IMR-90 (cell line): ENCODE results near the gene LARGE2. TPM values are rescaled to one million over a fixed set of nuclear protein-coding genes. Genes with fewer than 3 reads are reported as not detected.

Source experiments
- ATAC-seq: fragments of 200-7000 bp; cut with Tn5 transposase; 2 replicates; pipeline ENCODE4 v1.9.1; 2020; ENCODE audit warnings: low read depth, mild to moderate bottlenecking, moderate library complexity
- BruUV-seq: library from RNA; stranded (reverse); fragments of 400-500 nt; replicated peaks from 2 replicates; lab custom pipeline; 2021; lab: Mats Ljungman, UMichigan
- CTCF ChIA-PET: fragments of 300-600 bp; formaldehyde crosslinking; extraction: SDS; loops from one replicate; lab custom pipeline; 2021; ENCODE audit warnings: antibody characterized with exemption; lab: Yijun Ruan, JAX
- POLR2A ChIA-PET: fragments of 300-600 bp; sonication (Branson Sonifier 250); formaldehyde crosslinking; loops from one replicate; lab custom pipeline; 2022; ENCODE audit warnings: antibody characterized with exemption; ENCODE audit not compliant: unreplicated experiment; lab: Charles Lee
- DNase-seq: peaks from one replicate; pipeline ENCODE4 v3.0.0; 2013
- H2AFZ ChIP-seq: replicated peaks from 2 replicates; pipeline ENCODE3; 2013; ENCODE audit warnings: low read length, mild to moderate bottlenecking; ENCODE audit not compliant: poor library complexity
- H2AK5ac ChIP-seq: 2 replicates; pipeline ENCODE4 v1.6.1; 2013; ENCODE audit warnings: low read depth, low read length, inconsistent platforms
- H2AK9ac ChIP-seq: replicated peaks from 2 replicates; pipeline ENCODE3; 2013; ENCODE audit warnings: mild to moderate bottlenecking, low read depth, low read length, moderate library complexity; ENCODE audit not compliant: poor library complexity
- H2BK120ac ChIP-seq: 2 replicates; pipeline ENCODE4 v1.6.1; 2013; ENCODE audit warnings: low read depth, low read length, inconsistent platforms
- H2BK15ac ChIP-seq: 3 replicates; pipeline ENCODE4 v1.6.1; 2013; ENCODE audit warnings: low read depth, low read length, inconsistent platforms
- H2BK20ac ChIP-seq: 2 replicates; pipeline ENCODE4 v1.6.1; 2013; ENCODE audit warnings: low read depth, mild to moderate bottlenecking, inconsistent platforms, low read length, moderate library complexity
- H2BK5ac ChIP-seq: 2 replicates; pipeline ENCODE4 v1.6.1; 2013; ENCODE audit warnings: mild to moderate bottlenecking, low read depth, low read length, inconsistent platforms; ENCODE audit not compliant: poor library complexity, severe bottlenecking
- H3K14ac ChIP-seq: replicated peaks from 2 replicates; pipeline ENCODE4 v1.6.1; 2013; ENCODE audit warnings: low read depth, low read length, inconsistent platforms
- H3K18ac ChIP-seq: 2 replicates; pipeline ENCODE4 v1.6.1; 2013; ENCODE audit warnings: low read depth, low read length, control low read depth
- H3K23ac ChIP-seq: 2 replicates; pipeline ENCODE4 v1.6.1; 2013; ENCODE audit warnings: low read depth, low read length, inconsistent platforms
- H3K27ac ChIP-seq: 2 replicates; pipeline ENCODE4 v1.5.1; 2013; ENCODE audit warnings: mild to moderate bottlenecking, control low read depth, low read length; ENCODE audit not compliant: insufficient read depth
- H3K27me3 ChIP-seq: 2 replicates; pipeline ENCODE4 v1.6.1; 2013; ENCODE audit warnings: low read length; ENCODE audit not compliant: control insufficient read depth, insufficient read depth
- H3K36me3 ChIP-seq: 2 replicates; pipeline ENCODE4 v1.6.1; 2013; ENCODE audit warnings: low read length, mixed read lengths; ENCODE audit not compliant: control insufficient read depth, insufficient read depth
- H3K4ac ChIP-seq: 2 replicates; pipeline ENCODE4 v1.6.1; 2013; ENCODE audit warnings: low read depth, low read length, inconsistent platforms
- H3K4me1 ChIP-seq: 2 replicates; pipeline ENCODE4 v1.6.1; 2013; ENCODE audit warnings: low read length, mixed read lengths; ENCODE audit not compliant: control insufficient read depth, insufficient read depth
- H3K4me2 ChIP-seq: 2 replicates; pipeline ENCODE4 v1.6.1; 2013; ENCODE audit warnings: low read depth, mild to moderate bottlenecking, control low read depth, low read length, moderate library complexity
- H3K4me3 ChIP-seq: 2 replicates; pipeline ENCODE4 v1.5.1; 2013; ENCODE audit warnings: low read depth, mild to moderate bottlenecking, control low read depth, low read length, moderate library complexity; ENCODE audit not compliant: insufficient read depth
- H3K56ac ChIP-seq: 2 replicates; pipeline ENCODE4 v1.6.1; 2013; ENCODE audit warnings: low read length, inconsistent platforms; ENCODE audit not compliant: insufficient read depth; ENCODE audit errors: extremely low read depth
- H3K79me1 ChIP-seq, 2 experiments: 2 replicates each; pipeline ENCODE4 v1.6.1; 2013; ENCODE audit warnings: low read length in 2 of 2, inconsistent platforms in 1 of 2, low read depth in 1 of 2
- H3K9ac ChIP-seq: 2 replicates; pipeline ENCODE4 v1.6.1; 2013; ENCODE audit warnings: low read depth, low read length, control low read depth
- H3K9me1 ChIP-seq: 2 replicates; pipeline ENCODE4 v1.6.1; 2013; ENCODE audit warnings: low read length, inconsistent platforms; ENCODE audit not compliant: insufficient read depth
- H3K9me3 ChIP-seq: 2 replicates; pipeline ENCODE4 v1.6.1; 2013; ENCODE audit warnings: low read length; ENCODE audit not compliant: control insufficient read depth, insufficient read depth
- H4K20me1 ChIP-seq: 2 replicates; pipeline ENCODE4 v1.6.1; 2013; ENCODE audit warnings: low read length, inconsistent platforms; ENCODE audit not compliant: insufficient read depth
- H4K5ac ChIP-seq: 2 replicates; pipeline ENCODE4 v1.6.1; 2013; ENCODE audit warnings: mild to moderate bottlenecking, low read depth, low read length, control low read depth
- H4K8ac ChIP-seq, 2 experiments: 2 replicates each; pipeline ENCODE4 v1.6.1; 2013; ENCODE audit warnings: low read depth in 2 of 2, low read length in 2 of 2, control low read depth in 1 of 2, inconsistent platforms in 1 of 2
- H4K91ac ChIP-seq: 2 replicates; pipeline ENCODE4 v1.6.1; 2013; ENCODE audit warnings: low read depth, low read length, inconsistent platforms; ENCODE audit not compliant: insufficient read depth
- BHLHE40 ChIP-seq: fragments of 150-350 bp; IDR thresholded peaks from 2 replicates; pipeline ENCODE4 v1.6.1; 2016; ENCODE audit warnings: mild to moderate bottlenecking, low read depth, low read length
- CEBPB ChIP-seq: IDR thresholded peaks from 2 replicates; pipeline ENCODE4 v1.6.1; 2012; ENCODE audit warnings: low read depth, low read length, improper control_type of control experiment
- CHD1 ChIP-seq: IDR thresholded peaks from 2 replicates; pipeline ENCODE4 v1.6.1; 2012; ENCODE audit warnings: low read depth, low read length, improper control_type of control experiment
- ELK1 ChIP-seq: fragments of 150-350 bp; IDR thresholded peaks from 2 replicates; pipeline ENCODE4 v1.6.1; 2016; ENCODE audit warnings: low read depth, mild to moderate bottlenecking, low read length, moderate library complexity, borderline replicate concordance
- FOS ChIP-seq: fragments of 150-350 bp; IDR thresholded peaks from 2 replicates; pipeline ENCODE4 v1.6.1; 2016; ENCODE audit warnings: low read depth, low read length
- MAFK ChIP-seq: IDR thresholded peaks from 2 replicates; pipeline ENCODE4 v1.6.1; 2012; ENCODE audit warnings: low read depth, low read length, improper control_type of control experiment
- MAZ ChIP-seq: IDR thresholded peaks from 2 replicates; pipeline ENCODE4 v1.6.1; 2012; ENCODE audit warnings: low read depth, mild to moderate bottlenecking, low read length, improper control_type of control experiment, moderate library complexity, borderline replicate concordance
- MXI1 ChIP-seq: IDR thresholded peaks from 2 replicates; pipeline ENCODE4 v1.6.1; 2012; ENCODE audit warnings: low read depth, mild to moderate bottlenecking, low read length, moderate library complexity, borderline replicate concordance
- NFE2L2 ChIP-seq: fragments of 150-350 bp; IDR thresholded peaks from 2 replicates; pipeline ENCODE4 v1.6.1; 2016; ENCODE audit warnings: low read depth, mild to moderate bottlenecking, low read length
- POLR2A ChIP-seq: IDR thresholded peaks from 2 replicates; pipeline ENCODE4 v1.6.1; 2012; ENCODE audit warnings: mild to moderate bottlenecking, low read depth, low read length
- RAD21 ChIP-seq: IDR thresholded peaks from 2 replicates; pipeline ENCODE4 v1.6.1; 2012; ENCODE audit warnings: low read length, improper control_type of control experiment
- RCOR1 ChIP-seq: IDR thresholded peaks from 2 replicates; pipeline ENCODE4 v1.6.1; 2012; ENCODE audit warnings: mild to moderate bottlenecking, low read length, improper control_type of control experiment; ENCODE audit not compliant: insufficient replicate concordance
- RFX5 ChIP-seq: IDR thresholded peaks from 2 replicates; pipeline ENCODE4 v1.8.0; 2012; ENCODE audit warnings: low read depth, mild to moderate bottlenecking, low read length, moderate library complexity
- SMC3 ChIP-seq: fragments of 150-350 bp; IDR thresholded peaks from 2 replicates; pipeline ENCODE4 v1.6.1; 2016; ENCODE audit warnings: low read depth, mild to moderate bottlenecking, antibody characterized with exemption, low read length, moderate library complexity
- WGBS, 2 experiments: methylation state at CpG; one replicate each; pipeline versions ENCODE4 v1.1.5 to v1.1.7; 2013; ENCODE audit warnings: missing lambda C conversion rate in 2 of 2; ENCODE audit not compliant: insufficient read length in 1 of 2; ENCODE audit errors: extremely low coverage in 2 of 2; 5-methylcytosine and 5-hydroxymethylcytosine counted together
- dilution Hi-C: fragments of 300-500 bp; cut with HindIII; formaldehyde crosslinking; loops from one replicate; pipeline ENCODE4 v1.14.3; 2018; ENCODE audit warnings: low sequenced_read_pairs; ENCODE audit not compliant: unreplicated experiment
- in situ Hi-C: fragments of 300-500 bp; cut with MboI; formaldehyde crosslinking; loops from 3 replicates; pipeline ENCODE4 v1.14.3; 2019; ENCODE audit warnings: low sequenced_read_pairs, inconsistent platforms, mixed read lengths
- intact Hi-C: fragments of 100-400 bp; cut with micrococcal nuclease; formaldehyde crosslinking; loops from 2 replicates; pipeline ENCODE4 v1.10.0; 2022
- polyA plus RNA-seq, 3 experiments: library from polyadenylated mRNA; depleted of rRNA; stranded (reverse); fragments of >200 nt; gene quantifications; 2 replicates each; pipeline ENCODE4 v1.2.3, GENCODE V29; 2012; ENCODE audit warnings: low replicate concordance in 1 of 3
- total RNA-seq: library from RNA; depleted of rRNA; stranded (reverse); fragments of >200 nt; gene quantifications from 2 replicates; pipeline ENCODE4 v1.2.3, GENCODE V29; 2012
- TF ChIP-seq, protein P1 (sequence below): conservative IDR thresholded peaks from 2 replicates; pipeline ENCODE4 v1.5.1; 2012; ENCODE audit warnings: mild to moderate bottlenecking, low read depth, low read length, improper control_type of control experiment
- TF ChIP-seq, protein P2 (sequence below): fragments of 150-350 bp; IDR thresholded peaks from 2 replicates; pipeline ENCODE4 v1.6.1; 2017; ENCODE audit warnings: mild to moderate bottlenecking, antibody characterized with exemption, low read length, low read depth

LARGE2 gene
- total and polyA plus RNA-seq, 2 of the 4 experiments (the other 2 are of a cell fraction) = 0.03 TPM; not detected in 1

DNA sequence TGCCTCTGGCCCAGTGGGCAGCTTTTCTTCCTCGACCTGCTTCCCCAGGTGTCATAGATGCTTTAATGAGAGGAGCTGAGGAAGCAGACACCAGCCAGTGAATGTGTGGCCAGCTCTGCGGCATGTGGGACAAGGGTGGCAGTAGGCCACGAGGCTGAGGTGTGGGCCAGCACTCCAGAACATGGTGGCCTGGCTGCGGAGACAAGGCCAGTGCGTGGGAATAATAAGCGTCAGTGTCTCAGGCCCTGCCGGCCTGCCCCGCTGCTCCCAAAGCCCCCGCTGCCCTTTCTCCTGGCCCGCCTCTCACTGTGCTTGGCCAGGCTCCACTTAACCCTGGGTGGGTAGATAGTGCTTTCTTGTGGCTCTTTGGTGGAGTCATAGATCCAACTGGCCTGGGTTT is 34.9 kb upstream of the LARGE2 start:
- dilution Hi-C loops (no loop called here), intact Hi-C loops (no loop called here), in situ Hi-C loops (no loop called here)
- no peak overlapping the region for H3K27ac ChIP-seq
- no peak overlapping the region for H2AK9ac ChIP-seq
- no peaks in the 10 kb centered on the region; the same call in 1 of the 2 replicates for H3K9me1 ChIP-seq
- POLR2A ChIA-PET = no interaction called here
- H3K9me3 ChIP-seq = no peaks in the 10 kb centered on the region
- no peak overlapping the region for H3K4ac ChIP-seq
- TF ChIP-seq FOS (no peak), SMC3 (no peak), RFX5 (no peak), BHLHE40 (no peak), RCOR1 (no peak), ELK1 (no peak), MXI1 (no peak), NFE2L2 (no peak), MAZ (no peak), CEBPB (no peak), CHD1 (no peak), POLR2A (no peak), RAD21 (no peak), MAFK (no peak)
- TF ChIP-seq, protein P1, sequence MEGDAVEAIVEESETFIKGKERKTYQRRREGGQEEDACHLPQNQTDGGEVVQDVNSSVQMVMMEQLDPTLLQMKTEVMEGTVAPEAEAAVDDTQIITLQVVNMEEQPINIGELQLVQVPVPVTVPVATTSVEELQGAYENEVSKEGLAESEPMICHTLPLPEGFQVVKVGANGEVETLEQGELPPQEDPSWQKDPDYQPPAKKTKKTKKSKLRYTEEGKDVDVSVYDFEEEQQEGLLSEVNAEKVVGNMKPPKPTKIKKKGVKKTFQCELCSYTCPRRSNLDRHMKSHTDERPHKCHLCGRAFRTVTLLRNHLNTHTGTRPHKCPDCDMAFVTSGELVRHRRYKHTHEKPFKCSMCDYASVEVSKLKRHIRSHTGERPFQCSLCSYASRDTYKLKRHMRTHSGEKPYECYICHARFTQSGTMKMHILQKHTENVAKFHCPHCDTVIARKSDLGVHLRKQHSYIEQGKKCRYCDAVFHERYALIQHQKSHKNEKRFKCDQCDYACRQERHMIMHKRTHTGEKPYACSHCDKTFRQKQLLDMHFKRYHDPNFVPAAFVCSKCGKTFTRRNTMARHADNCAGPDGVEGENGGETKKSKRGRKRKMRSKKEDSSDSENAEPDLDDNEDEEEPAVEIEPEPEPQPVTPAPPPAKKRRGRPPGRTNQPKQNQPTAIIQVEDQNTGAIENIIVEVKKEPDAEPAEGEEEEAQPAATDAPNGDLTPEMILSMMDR = no peak
- TF ChIP-seq, protein P2, sequence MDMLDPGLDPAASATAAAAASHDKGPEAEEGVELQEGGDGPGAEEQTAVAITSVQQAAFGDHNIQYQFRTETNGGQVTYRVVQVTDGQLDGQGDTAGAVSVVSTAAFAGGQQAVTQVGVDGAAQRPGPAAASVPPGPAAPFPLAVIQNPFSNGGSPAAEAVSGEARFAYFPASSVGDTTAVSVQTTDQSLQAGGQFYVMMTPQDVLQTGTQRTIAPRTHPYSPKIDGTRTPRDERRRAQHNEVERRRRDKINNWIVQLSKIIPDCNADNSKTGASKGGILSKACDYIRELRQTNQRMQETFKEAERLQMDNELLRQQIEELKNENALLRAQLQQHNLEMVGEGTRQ = no peak
- H2AK5ac ChIP-seq = no peak overlapping the region
- peaks cover 19% of the 10 kb centered on the region for H4K20me1 ChIP-seq
- no peak overlapping the region for H4K8ac ChIP-seq
- no peak overlapping the region for H4K5ac ChIP-seq
- BruUV-seq = no TSS peak
- no peak overlapping the region for H2AFZ ChIP-seq
- CTCF ChIA-PET = no interaction called here
- no peak overlapping the region for H3K14ac ChIP-seq
- no peak overlapping the region for H3K4me3 ChIP-seq
- H4K91ac ChIP-seq = no peak overlapping the region
- no peak overlapping the region for H3K56ac ChIP-seq
- H3K4me2 ChIP-seq = no peak overlapping the region
- no peak overlapping the region for H3K18ac ChIP-seq
- no peak overlapping the region for H3K23ac ChIP-seq
- H3K9ac ChIP-seq = no peak overlapping the region
- H3K27me3 ChIP-seq = peaks cover 31% of the 10 kb centered on the region
- no peak overlapping the region for H2BK20ac ChIP-seq
- 80% methylated on average over 1 of the region's 10 CpGs; no CpG with 5 or more reads in 1 of the 2 experiments for WGBS, 2 experiments
- no peak overlapping the region for H2BK120ac ChIP-seq
- no peak overlapping the region for H2BK15ac ChIP-seq
- DNase-seq = no peak
- H3K4me1 ChIP-seq = no peaks in the 10 kb centered on the region
- ATAC-seq = no peak
- H3K36me3 ChIP-seq = no peaks in the 10 kb centered on the region
- no peak overlapping the region for H2BK5ac ChIP-seq
- no peaks in the 10 kb centered on the region for H3K79me1 ChIP-seq
